A172 (cell line): ENCODE results near the gene DGCR6L. TPM values are rescaled to one million over a fixed set of nuclear protein-coding genes. Genes with fewer than 3 reads are reported as not detected.
"Not testable (repeated sequence)": the region's sequence is repeated elsewhere in the genome, so short reads cannot be mapped to it uniquely, and the experiment has no call there.

ENCODE experiments used
- DNase-seq: peaks from one replicate; pipeline ENCODE4 v3.0.0-alpha.2; 2015; ENCODE audit warnings: low spot score
- total RNA-seq: library from RNA; depleted of rRNA; stranded (reverse); fragments of >200 nt; shearing (Covaris generic); gene quantifications from 2 replicates; pipeline ENCODE4 v1.2.3, GENCODE V29; 2014

The DGCR6L gene
- total RNA-seq, 1 experiment from 2014 or later, result 43.7 TPM

DNA sequence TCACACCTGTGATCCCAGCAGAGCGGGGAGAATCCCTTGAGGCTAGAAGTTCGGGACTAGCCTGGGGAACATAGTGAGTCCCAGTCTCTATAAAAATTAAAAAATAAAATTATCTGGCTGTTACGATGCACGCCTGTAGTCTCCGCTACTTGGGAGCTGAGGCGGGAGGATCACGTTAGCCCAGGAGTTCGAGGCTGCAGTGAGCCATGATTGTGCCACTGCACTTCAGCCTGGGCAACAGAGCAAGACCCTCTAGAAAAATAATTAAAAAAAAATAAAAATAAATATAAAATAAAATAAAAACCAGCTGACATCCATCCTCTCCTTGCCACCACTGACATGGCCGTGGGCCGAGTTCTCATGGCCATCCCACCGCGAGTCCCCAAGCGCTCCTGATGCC lies 44.0 kb downstream of the DGCR6L start:
- DNase-seq, result no peak

DNA sequence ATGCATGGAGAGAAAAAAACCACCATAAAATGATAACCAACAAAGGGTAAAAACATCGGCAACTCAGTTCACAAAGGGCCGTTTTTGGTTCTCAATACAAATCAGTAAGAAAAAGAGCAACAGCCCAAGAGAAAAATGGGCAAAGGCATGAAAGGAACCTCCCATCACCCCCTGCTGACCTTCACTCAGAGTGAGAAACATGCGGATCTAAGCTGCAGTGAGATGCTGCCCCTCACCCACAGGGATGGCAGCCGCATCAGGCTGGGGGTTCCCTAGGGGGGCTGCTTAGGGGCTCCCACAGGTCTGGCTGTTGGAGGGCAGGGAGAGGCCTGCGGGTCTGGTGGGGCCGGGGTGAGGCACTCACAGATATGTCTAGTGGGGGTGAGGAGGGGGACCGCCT lies 44.5 kb downstream of the DGCR6L start:
- DNase-seq, result not testable (repeated sequence)

DNA sequence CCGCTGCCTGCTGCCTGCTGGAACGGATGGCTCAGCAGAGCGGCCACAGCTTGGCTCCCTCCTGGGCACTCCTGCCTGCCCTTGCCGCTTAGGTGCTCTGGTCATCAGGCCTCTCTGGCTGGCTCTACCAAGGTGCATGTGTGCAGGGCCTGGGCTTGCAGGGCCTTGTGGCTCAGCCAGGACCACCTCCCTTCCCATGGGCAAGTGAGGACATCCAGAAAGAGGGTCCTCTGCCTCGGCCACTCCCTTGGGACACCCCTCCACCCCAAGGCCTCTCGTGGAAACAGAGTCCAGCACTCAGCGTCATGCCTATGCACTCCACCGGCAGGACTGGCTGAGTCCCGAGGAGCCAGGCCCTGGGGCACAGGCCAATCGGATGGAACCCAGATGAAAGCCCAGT lies 45.5 kb downstream of the DGCR6L start:
- DNase-seq, result not testable (repeated sequence)

DNA sequence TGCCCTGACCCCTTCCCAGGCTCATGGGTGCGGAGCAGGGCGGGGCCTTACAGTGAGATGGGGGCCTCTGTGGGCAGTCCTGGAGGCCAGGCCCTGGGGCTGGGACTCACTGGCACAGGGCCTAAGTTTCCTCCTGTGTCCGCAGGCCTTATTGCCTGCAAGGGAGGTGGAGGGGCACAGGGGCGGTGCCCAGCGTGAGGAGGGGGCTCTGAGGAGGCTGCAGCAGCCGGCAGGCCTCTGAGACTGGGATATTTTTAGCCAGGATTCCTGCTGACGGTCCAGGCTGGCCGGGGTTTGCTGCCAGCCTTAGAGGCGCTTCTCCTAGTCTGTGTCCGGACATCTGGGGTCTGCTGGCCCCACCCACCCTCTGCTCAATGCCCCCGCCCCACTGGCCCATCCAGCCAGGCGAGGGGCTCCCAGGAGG lies 46.1 kb downstream of the DGCR6L start:
- DNase-seq, result no peak

DNA sequence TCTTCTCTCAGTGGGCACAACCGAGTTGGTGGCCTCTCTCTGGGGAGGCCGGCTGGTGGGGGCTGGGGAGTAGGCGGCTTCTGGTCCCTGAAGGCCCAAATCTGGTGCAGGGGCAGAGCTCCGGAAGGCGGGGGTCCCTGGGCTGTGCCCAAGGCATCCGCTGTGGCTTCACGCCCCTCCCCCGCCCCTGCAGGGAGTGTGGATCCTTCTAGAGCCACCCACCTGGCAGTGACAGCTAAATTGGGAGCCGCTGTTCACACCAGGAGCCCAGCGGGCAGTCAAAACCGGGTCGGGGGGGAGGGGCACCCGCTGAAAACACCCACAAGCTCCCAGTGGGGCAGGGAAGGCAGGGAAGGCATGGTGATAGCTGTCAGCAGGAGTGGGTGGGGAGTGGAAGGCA lies 47.2 kb downstream of the DGCR6L start:
- DNase-seq, result no peak

DNA sequence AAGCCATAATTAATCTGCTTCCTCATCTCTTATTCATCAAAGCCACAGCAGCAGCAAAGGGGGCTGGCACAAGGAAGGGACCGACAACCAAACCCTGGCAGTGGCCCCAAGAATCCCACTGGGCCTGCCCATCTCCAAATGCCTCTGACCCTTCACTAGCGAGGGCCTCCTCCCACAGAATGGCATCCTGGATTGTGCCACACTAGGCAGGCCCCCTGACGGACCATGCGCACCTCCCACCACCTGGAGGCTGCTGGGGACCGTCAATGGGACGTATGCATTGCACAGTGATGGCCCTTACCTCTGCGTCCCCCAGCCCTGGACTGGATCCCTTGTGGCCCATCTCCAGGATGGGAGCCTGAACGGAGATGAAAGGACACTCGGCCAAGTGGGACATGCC lies 47.7 kb downstream of the DGCR6L start:
- DNase-seq, result no peak

DNA sequence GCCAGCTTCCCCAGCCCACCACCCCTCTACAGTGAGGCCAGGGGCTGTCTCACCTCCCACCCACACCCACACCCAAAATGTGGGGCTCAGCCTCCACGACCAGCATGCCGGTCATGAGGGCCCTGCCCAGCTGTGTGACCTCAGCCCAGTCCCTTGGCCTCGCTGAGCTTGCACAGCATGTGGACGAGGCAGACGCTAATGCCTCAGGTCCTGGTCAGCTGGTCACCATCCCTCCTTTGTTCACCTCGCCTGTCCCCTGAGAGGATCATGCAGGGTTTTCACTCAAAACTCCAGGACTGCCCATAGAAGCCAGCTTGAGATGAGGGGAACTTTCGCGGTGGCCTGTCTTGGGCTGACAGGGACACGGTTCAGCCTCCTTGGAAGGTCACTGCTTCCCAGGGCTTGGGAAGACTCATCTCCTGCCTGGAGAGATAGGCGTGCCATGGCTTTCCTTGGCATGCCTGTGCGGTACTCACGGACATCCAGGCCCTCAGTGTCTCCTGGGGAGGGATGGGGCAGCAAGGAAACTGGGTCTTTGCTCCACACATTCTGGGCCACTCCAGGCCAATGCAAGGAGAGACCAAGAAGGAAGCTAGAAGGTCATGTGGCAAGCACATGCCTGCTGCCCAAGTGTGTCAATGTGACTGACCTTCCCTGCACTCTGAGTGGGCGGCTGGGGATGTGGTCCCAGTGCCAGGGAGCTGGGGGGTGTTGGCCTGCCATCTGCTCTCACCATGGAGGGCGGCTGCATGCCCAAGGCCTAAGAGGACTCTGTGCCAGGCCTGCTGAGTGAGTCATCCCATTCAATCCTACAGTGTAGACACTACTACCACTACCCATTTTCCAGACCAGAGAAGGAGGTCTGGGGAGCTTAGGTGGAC lies 48.5 kb downstream of the DGCR6L start:
- no peak for DNase-seq

DNA sequence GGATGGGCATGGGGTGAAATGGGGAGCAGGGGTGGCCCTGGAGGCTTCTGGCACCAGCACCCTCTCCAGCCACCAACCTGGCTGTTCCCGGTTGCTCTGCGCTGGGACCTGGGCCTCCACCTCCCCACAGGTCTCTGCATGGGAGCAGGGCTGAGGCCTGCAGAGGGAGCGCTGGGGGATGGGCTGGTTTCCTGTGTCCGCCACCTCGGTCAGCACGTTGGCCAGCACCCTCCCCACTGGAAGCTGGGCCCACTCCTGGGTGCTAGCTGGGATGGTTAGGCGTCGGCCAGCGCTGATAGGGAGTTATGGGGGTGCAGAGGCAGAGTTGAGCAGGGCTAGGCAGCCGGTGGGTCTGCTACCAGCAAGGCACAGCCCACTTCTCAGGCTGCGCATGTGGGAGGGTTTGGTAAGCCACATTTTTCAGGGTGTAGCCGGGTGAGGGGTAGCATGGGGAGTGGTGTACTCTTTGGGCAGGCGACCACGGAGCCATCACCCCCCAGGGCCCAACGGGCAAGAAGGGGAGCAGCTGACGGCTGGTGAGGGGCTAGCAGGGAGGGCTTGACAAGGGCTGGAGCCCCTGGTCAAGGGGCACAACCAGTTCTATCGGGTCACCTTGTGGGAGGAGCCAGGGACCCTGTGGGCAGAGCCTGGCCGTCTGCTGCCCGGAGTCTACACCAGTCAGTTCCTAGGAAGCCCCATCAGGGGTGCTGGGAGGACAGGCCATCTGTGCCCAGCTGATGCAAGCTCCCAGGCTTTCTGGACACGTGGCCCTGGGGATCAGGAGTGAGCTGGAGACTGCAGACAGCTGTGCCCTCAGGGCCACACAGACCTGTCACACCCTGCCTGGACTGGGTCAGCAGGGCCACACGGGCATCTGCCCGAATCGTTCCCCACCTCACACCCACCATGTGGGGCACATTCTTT lies 49.4 kb downstream of the DGCR6L start:
- not testable (repeated sequence) for DNase-seq

DNA sequence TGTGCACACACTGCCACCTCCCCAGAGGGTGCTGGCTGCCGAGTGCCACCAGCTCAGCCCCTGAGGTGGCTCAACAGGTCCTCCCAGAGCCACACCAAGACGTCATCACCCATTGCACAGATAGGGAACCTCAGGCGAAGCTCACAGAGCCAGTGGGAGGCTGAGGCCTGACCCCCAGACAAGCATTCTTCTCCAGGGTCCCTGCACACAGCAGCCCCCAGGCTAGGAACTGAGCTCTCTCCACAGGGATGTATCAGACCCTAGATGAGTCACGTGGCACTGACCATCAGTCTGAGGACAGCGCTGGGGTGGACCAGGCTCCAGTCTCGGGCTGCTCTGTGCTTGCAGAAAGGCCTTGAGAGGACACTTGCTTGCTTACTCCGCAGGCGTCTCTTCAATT lies 50.2 kb downstream of the DGCR6L start:
- DNase-seq, result not testable (repeated sequence)

DNA sequence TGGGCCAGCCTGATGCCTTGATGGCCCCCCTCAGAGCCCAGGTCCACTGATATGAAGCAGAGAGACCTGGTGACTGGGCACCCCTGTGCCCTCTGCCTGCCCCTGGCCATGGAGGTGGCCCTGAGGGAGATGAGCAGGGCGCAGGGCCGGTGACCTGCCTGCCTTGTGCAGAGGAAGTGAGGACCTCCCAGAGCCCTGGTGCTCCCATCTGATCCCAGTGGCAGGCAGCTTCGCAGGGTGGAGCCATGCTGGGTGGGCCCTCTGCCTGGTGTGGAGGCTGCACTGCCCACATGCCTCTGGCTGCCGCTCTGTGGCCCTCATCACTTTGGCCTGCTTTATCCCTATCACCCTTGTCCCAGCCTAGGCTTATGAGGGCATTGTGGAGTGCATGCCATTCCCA lies 50.7 kb downstream of the DGCR6L start:
- not testable (repeated sequence) for DNase-seq

DNA sequence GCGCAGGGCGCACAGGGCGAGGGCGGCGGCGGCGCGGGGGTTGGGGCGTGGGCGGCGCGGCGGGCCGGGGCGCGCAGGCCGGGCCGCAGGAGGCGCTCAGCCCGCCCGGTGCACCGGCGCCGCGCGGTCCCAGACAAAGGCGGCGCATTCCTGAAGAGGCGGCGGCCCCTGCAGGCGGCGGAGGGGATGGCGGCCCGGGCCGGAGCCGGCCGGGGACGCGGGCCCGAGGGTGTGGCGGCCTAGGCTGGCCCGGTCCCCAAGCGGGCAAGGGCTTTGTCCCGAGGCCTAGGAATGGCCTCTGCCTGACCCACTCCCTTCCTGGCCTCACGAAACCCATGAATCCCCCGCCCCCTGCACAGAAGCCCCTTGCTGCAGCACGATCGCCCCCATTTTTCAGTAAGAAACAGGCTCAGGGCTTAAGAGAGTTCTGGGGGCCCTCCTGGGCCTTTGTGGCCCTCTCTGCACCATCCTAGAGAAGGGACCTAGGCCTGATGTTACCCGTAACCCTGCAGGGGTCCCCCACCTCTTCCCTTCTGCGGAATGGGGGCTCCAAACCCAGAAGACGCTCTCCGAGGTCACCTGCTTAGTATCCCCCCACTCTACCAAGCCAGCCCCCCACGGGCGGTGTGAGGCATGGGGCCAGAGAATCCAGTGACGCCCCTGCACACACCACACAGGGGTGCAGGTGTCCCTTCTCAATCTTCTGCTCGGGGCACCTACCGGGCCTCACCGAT lies 51.4 kb downstream of the DGCR6L start, which contains the start of gene RTN4R:
Gene RTN4R (minus strand): TSS at position 40 of the 734 bp plus-strand sequence. CDS start 226 bp downstream, outside the sequence.
- no peak for DNase-seq

DNA sequence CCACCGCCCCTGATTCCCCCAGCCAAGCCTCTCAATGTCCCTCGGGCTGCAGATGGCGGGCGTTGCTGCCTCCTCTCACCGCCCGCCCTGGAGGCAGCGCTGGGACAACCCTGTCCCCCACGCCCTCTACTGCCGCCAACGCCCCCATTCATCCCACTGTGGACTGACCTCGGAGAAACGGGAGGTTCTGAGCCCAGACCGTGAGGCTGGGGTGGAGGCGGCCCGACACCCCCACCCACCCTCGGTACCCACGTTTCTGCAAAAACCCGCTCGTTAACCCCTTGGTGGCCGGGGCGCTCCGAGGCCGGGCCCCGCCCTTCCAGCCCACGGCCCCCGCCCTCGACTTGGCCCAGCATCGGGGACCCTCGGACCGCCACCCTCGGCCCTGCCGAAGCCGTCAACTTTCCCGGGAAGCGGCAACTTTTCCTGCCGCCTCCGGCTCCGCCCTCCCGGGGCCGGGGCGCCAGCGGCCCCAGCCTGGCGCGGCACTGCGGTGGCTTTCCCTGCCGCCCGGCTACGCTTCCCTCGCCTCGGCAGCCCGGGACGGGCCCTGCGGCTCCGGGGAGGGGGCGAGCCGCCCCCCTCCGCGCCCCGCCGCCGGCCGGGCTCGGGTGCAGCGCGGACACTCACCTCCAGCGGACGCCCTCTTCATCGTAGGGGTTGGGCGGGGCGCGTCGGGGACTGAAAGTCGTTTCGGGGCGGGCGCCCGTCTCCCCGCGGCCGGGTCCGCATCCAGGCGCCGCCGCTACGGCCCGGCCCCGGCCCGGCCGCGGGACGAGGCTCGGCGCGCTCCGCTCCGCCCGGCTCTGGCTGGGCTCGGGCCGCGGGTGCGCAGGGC lies 52.2 kb downstream of the DGCR6L start:
- no peak for DNase-seq

DNA sequence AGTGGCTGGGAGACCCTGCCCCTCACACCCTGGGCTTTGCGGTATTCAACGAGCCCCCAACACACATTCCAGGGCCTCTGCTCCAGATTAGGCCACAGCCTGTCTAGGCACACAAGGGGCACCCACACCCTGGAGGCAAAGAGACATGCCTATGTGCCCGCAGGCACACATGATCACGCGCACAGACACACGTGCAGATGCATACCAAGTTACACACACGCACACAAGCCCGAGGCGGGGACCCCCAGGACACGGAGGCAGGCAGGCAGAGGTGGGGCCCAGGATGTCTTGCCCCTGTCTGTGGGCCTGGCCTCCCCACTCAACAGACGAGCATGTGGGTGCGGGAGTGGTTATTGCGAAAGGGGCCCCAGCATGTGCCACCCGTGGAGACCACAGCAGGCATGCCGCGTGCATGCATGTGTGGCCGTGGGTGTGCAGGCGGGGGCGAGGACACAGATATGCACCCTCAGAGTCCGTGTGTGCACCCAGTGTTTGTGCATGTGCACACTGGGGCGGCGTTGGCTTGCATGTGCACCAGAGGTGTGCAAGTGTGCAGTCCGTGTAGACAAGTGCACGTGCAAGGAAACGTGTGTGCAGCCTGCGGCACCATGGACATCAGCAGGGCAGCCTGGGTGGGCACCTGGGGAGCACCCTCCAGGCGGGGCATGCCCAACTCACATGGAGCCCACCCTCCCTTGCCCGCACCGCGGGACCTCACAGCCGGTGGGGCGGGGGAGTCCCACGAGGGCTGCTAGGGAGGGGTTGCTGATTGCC lies 53.0 kb downstream of the DGCR6L start:
- DNase-seq, result not testable (repeated sequence)

DNA sequence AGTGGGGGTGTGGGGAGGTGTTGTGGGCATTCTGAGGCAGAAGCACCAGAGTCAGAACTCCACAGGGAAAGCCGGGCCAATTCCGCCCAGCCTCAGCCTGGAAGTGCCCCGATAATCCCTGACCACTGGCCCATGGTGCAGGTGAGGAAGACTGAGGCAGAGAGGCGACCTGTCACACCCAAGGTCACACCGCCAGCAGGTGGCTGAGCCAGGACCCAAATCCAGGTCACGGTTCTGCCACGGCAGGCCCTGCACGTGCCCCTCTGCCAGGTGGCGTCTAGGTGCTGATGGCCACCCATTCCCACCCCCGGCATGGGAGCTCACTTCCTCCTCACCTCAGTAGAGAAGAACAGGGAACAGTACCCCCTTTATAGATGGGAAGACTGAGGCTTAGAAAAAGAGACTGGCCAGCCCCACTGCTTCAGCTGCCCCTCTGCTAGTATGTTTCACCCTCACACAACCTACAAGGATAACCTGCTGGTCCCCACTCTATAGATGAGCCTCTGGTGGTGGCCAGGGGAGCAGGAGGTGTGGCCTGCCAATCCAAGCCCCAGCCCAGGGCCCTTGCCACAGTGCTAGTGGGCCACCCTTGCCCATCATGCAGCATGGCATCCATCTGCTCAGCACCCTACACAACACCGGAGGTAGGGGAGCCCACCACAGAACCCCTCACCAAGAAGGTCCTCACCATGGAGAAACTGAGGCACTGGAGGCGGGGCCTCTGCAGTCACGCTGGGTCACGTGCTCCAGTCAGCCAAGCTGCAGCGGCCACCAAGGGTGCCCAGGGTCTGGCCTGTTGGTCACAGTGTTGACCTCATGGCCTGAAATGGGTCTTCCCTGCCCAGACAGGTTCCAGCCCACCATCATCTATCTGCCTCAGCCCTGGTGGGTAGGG lies 53.8 kb downstream of the DGCR6L start:
- DNase-seq, result not testable (repeated sequence)

DNA sequence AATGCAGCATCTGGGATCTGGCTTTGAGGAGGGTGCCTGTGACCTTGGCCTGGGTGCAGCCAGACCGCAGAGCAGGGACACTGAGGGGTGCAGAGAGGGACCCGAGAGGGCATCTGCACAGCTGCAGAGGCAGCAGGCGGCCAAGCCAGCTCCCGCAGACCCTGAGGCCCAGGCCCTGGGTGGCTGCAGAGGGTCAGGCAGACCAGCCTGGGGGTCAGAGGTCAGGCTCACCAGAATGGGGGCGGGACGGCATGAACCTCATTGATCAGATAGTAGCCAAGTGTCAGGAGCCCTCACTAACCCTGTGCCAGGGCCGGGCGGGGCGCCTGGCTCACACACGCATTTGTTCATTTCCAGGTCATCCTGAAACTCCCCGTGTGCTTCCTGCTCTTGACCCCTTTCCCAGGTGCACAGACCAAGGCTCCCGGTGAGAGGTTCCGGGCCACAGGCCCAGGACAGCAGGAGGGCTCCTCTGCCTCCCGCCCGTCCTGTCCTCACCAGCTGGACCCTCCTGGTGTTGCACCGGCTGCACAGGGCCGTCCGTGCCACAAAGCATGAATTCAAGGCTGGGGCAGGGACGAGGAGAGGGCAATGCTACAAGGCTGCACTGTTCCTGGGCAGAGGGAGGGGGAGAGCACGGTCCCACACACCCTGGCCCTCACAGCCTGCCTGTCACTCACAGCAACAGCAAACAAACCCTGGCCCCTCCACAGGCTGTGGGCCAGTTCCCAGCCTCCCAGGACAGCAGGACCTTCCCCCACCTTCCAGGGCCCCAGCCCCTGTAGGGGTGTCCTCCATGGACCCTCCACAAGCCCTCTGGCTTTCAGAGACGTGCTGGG lies 55.0 kb downstream of the DGCR6L start:
- no peak for DNase-seq
